Activated T-cell treated with anti-CD3 and anti-CD28 coated beads for 4 hours (primary cell): ENCODE data around the gene ZNF273.
"Not testable (repeated sequence)": the region's sequence is repeated elsewhere in the genome, so short reads cannot be mapped to it uniquely, and the experiment has no call there.

Source experiments
- DNase-seq: peaks from one replicate; pipeline ENCODE4 v3.0.0-alpha.2; 2020

ZNF273 gene

GRCh38 chr7:64890761-64891362, 12.2 kb upstream of the ZNF273 start:
- no peak for DNase-seq

- DNase-seq: not testable (repeated sequence)
Measured at GRCh38 chr7:64891363-64892081, 11.6 kb upstream of the ZNF273 start.

- DNase-seq: no peak
Measured at GRCh38 chr7:64892116-64892515, 11.0 kb upstream of the ZNF273 start.

GRCh38 chr7:64892666-64893309, 10.3 kb upstream of the ZNF273 start:
- DNase-seq: no peak

GRCh38 chr7:64893401-64893800, 9.7 kb upstream of the ZNF273 start:
- no peak for DNase-seq

GRCh38 chr7:64902461-64902805, 640 bp upstream of the ZNF273 start:
- DNase-seq: not testable (repeated sequence)

GRCh38 chr7:64904008-64904407, 935 bp downstream of the ZNF273 start:
- DNase-seq: no peak

- DNase-seq: no peak
Measured at GRCh38 chr7:64905133-64905532, 2.1 kb downstream of the ZNF273 start.

- DNase-seq: no peak
Measured at GRCh38 chr7:64905547-64905946, 2.5 kb downstream of the ZNF273 start.

- DNase-seq: no peak
Measured at GRCh38 chr7:64907641-64908326, 4.7 kb downstream of the ZNF273 start.

- no peak for DNase-seq
Measured at GRCh38 chr7:64908358-64908757, 5.3 kb downstream of the ZNF273 start.

GRCh38 chr7:64914557-64914956, 11.5 kb downstream of the ZNF273 start:
- DNase-seq: no peak

- not testable (repeated sequence) for DNase-seq
Measured at GRCh38 chr7:64915301-64915700, 12.2 kb downstream of the ZNF273 start.

- not testable (repeated sequence) for DNase-seq
Measured at GRCh38 chr7:64928252-64929187, 25.4 kb downstream of the ZNF273 start.

GRCh38 chr7:64934478-64934877, 31.4 kb downstream of the ZNF273 start:
- no peak for DNase-seq

GRCh38 chr7:64938540-64938939, 35.5 kb downstream of the ZNF273 start:
- no peak for DNase-seq

GRCh38 chr7:64940021-64940420, 36.9 kb downstream of the ZNF273 start:
- DNase-seq: not testable (repeated sequence)

GRCh38 chr7:64944667-64945502, 41.8 kb downstream of the ZNF273 start:
- not testable (repeated sequence) for DNase-seq

- DNase-seq: no peak
Measured at GRCh38 chr7:64945503-64946175, 42.6 kb downstream of the ZNF273 start.

- DNase-seq: no peak
Measured at GRCh38 chr7:64946772-64947171, 43.7 kb downstream of the ZNF273 start.
